Testis (tissue), 3 donors: ENCODE measurements around the gene ATRIP. TPM values are rescaled to one million over a fixed set of nuclear protein-coding genes. Genes with fewer than 3 reads are reported as not detected.
A peak's percentile ranks its signal among the peaks of the same experiment; 100 is the strongest.

Source experiments
- DNase-seq: peaks from one replicate; pipeline ENCODE4 v3.0.0-alpha.2; 2019
- H3K27ac ChIP-seq, 2 donors: fragments of 200-600 bp; sonication (generic); one replicate each; pipeline ENCODE4 v1.5.1; 2019
- H3K27me3 ChIP-seq: fragments of 200-600 bp; sonication (generic); one replicate; pipeline ENCODE4 v1.5.1; 2019
- H3K36me3 ChIP-seq: fragments of 200-600 bp; sonication (generic); one replicate; pipeline ENCODE4 v1.5.1; 2017; ENCODE audit warnings: low read depth; ENCODE audit errors: missing control alignments
- H3K4me1 ChIP-seq: fragments of 200-600 bp; sonication (generic); one replicate; pipeline ENCODE4 v1.5.1; 2019
- H3K4me3 ChIP-seq, 2 donors: fragments of 200-600 bp; sonication (generic); one replicate each; pipeline ENCODE4 v1.5.1; 2017 to 2019
- H3K9me3 ChIP-seq: fragments of 200-600 bp; sonication (generic); one replicate; pipeline ENCODE4 v1.5.1; 2017
- POLR2A ChIP-seq: fragments of 450-650 bp; IDR thresholded peaks from one replicate; pipeline ENCODE4 v1.6.1; 2017; ENCODE audit warnings: antibody characterized with exemption, mild to moderate bottlenecking, moderate library complexity
- WGBS, 2 donors: methylation state at CpG; one replicate each; pipeline ENCODE4 v1.1.5; 2018; 5-methylcytosine and 5-hydroxymethylcytosine counted together
- intact Hi-C: fragments of 100-400 bp; cut with DNase I; formaldehyde crosslinking; loops from one replicate; pipeline ENCODE4 v1.15.1; 2023; ENCODE audit warnings: low total_unique reads
- polyA plus RNA-seq: library from polyadenylated mRNA; stranded (reverse); fragments of 350-450 nt; fragmentation: Illumina TruSeq; extraction: RNeasy Lipid Tissue Mini Kit (QIAGEN cat#74804); gene quantifications from one replicate; pipeline ENCODE4 v1.2.3, GENCODE V29; 2014; ENCODE audit warnings: low read depth, low replicate concordance; ENCODE audit not compliant: insufficient read depth
- total RNA-seq, 2 donors: library from RNA; depleted of rRNA; stranded (reverse); fragments of >200 nt; gene quantifications; one replicate each; pipeline ENCODE4 v1.2.3, GENCODE V29; 2016
- TF ChIP-seq, protein P1 (sequence below), 3 experiments: fragments of 450-650 bp in 2 of 3; fragments of 200-600 bp in 1 of 3; sonication (generic) in 1 of 3; IDR thresholded peaks; one replicate each; pipeline ENCODE4 v1.5.1; 2016 to 2019; ENCODE audit warnings: antibody characterized with exemption in 3 of 3, mild to moderate bottlenecking in 2 of 3, moderate library complexity in 1 of 3

ATRIP gene
- total and polyA plus RNA-seq, 3 donors from 2014 or later = 25.0 to 56.5 (median 26.3) TPM

DNA sequence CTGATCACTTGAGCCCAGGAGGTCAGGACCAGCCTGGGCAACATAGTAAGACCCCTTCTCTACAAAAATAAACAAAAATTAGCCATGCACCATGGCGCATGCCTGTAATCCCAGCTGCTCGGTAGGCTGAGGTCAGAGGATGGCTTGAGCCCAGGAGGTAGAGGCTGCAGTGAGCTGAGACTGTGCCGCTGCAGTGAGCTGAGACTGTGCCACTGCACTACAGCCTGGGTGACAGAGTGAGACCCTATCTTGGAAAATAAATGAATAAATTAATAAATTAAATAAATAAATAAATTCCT, 46.6 kb downstream of the ATRIP start:
- no peak overlapping the region for H3K4me3 ChIP-seq
- WGBS, 2 donors = 72 to 87% methylated on average over 3 of the region's 3 CpGs
- TF ChIP-seq POLR2A = no peak
- TF ChIP-seq, protein P1, sequence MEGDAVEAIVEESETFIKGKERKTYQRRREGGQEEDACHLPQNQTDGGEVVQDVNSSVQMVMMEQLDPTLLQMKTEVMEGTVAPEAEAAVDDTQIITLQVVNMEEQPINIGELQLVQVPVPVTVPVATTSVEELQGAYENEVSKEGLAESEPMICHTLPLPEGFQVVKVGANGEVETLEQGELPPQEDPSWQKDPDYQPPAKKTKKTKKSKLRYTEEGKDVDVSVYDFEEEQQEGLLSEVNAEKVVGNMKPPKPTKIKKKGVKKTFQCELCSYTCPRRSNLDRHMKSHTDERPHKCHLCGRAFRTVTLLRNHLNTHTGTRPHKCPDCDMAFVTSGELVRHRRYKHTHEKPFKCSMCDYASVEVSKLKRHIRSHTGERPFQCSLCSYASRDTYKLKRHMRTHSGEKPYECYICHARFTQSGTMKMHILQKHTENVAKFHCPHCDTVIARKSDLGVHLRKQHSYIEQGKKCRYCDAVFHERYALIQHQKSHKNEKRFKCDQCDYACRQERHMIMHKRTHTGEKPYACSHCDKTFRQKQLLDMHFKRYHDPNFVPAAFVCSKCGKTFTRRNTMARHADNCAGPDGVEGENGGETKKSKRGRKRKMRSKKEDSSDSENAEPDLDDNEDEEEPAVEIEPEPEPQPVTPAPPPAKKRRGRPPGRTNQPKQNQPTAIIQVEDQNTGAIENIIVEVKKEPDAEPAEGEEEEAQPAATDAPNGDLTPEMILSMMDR (IDR thresholded peaks at IDR 0.05) = no peak
- no peak for DNase-seq
- H3K4me1 ChIP-seq = no peaks in the 10 kb centered on the region
- no peaks in the 10 kb centered on the region for H3K27me3 ChIP-seq
- no peak overlapping the region for H3K27ac ChIP-seq
- intact Hi-C loops = no loop called here
- H3K36me3 ChIP-seq = no peaks in the 10 kb centered on the region
- no peaks in the 10 kb centered on the region for H3K9me3 ChIP-seq

- TF ChIP-seq, protein P1 (IDR thresholded peaks at IDR 0.05) = no peak
- no peak for TF ChIP-seq POLR2A
- Histone ChIP-seq H3K9me3 (no peaks in the 10 kb centered on the region), H3K27me3 (no peaks in the 10 kb centered on the region), H3K36me3 (no peaks in the 10 kb centered on the region), H3K4me3 (no peak overlapping the region), H3K27ac (no peak overlapping the region), H3K4me1 (peaks cover 18% of the 10 kb centered on the region)
- WGBS, 2 donors = 86 to 100% methylated on average over 1 to 5 of the region's 5 CpGs
- no peak for DNase-seq
- intact Hi-C loops = no loop called here
These were observed 54.1 kb downstream of the ATRIP start for GRCh38 chr3:48500656-48501055.

DNA sequence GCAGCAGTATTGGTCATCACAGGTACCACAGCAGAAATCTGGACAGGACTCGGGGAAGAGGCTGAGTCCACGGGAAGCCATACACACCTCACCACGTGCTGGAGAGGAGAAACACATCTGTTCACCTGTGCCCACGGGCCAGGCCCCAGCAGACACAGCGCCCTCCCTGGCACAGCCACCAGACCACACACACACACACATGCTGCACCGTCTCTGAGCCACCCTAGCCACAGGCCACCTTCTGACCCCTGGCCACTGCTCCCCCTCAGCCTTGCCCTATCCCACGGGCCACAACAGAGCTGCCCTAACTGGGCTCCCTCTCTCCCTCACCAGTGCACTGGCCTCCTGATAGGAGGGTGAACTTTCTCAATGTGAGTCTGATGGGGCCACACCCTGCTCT, 54.7 kb downstream of the ATRIP start:
- no peak for TF ChIP-seq POLR2A
- TF ChIP-seq, protein P1 (IDR thresholded peaks at IDR 0.05) = no peak
- Histone ChIP-seq H3K4me3 (no peak overlapping the region), H3K9me3 (no peaks in the 10 kb centered on the region), H3K36me3 (no peaks in the 10 kb centered on the region), H3K27ac (no peak overlapping the region), H3K27me3 (no peaks in the 10 kb centered on the region), H3K4me1 (peaks cover 18% of the 10 kb centered on the region)
- intact Hi-C loops = no loop called here
- 89 to 95% methylated on average over 4 to 7 of the region's 7 CpGs for WGBS, 2 donors
- DNase-seq = no peak

- Histone ChIP-seq H3K27me3 (no peaks in the 10 kb centered on the region), H3K4me1 (peaks cover 18% of the 10 kb centered on the region), H3K27ac (no peak overlapping the region), H3K9me3 (no peaks in the 10 kb centered on the region), H3K36me3 (no peaks in the 10 kb centered on the region), H3K4me3 (no peak overlapping the region)
- TF ChIP-seq POLR2A = no peak
- TF ChIP-seq, protein P1 (IDR thresholded peaks at IDR 0.05) = no peak
- DNase-seq = no peak
- WGBS, 2 donors = 74 to 88% methylated on average over 5 of the region's 5 CpGs
- intact Hi-C loops = no loop called here
These were observed 55.6 kb downstream of the ATRIP start for GRCh38 chr3:48502121-48502520.

- WGBS, 2 donors = 20 to 87% methylated on average over 1 to 6 of the region's 6 CpGs
- H3K27ac ChIP-seq = peak overlapping the region in 1 of 2 donors; percentile 92
- H3K27me3 ChIP-seq = no peaks in the 10 kb centered on the region
- TF ChIP-seq, protein P1 (IDR thresholded peaks at IDR 0.05) = no peak
- no peak for TF ChIP-seq POLR2A
- H3K4me1 ChIP-seq = peaks cover 18% of the 10 kb centered on the region
- H3K4me3 ChIP-seq = no peak overlapping the region
- DNase-seq = no peak
- no peaks in the 10 kb centered on the region for H3K36me3 ChIP-seq
- intact Hi-C loops = no loop called here
- no peaks in the 10 kb centered on the region for H3K9me3 ChIP-seq
These were observed 56.2 kb downstream of the ATRIP start for GRCh38 chr3:48502728-48503168.
